Trophoblast cell (in vitro differentiated cells and primary cell): Measurements from ENCODE around the gene MIOX. TPM values are rescaled to one million over a fixed set of nuclear protein-coding genes. Genes with fewer than 3 reads are reported as not detected.

Experiments
- DNase-seq, 2 donors: peaks; one replicate each; pipeline ENCODE4 v3.0.0-alpha.2; 2016
- H2AFZ ChIP-seq: 2 replicates; pipeline ENCODE4 v1.6.1; 2013; ENCODE audit warnings: low read length, moderate library complexity, mild to moderate bottlenecking; ENCODE audit not compliant: insufficient read depth, poor library complexity
- H2AK5ac ChIP-seq: 2 replicates; pipeline ENCODE4 v1.6.1; 2013; ENCODE audit warnings: mild to moderate bottlenecking, low read length
- H2BK120ac ChIP-seq: 2 replicates; pipeline ENCODE4 v1.6.1; 2013; ENCODE audit warnings: low read length, mild to moderate bottlenecking, moderate library complexity; ENCODE audit not compliant: insufficient read depth, poor library complexity
- H2BK12ac ChIP-seq: 2 replicates; pipeline ENCODE4 v1.6.1; 2013; ENCODE audit warnings: mild to moderate bottlenecking, low read length, moderate library complexity
- H2BK5ac ChIP-seq: 2 replicates; pipeline ENCODE4 v1.6.1; 2013; ENCODE audit warnings: low read length, low read depth, moderate library complexity, mild to moderate bottlenecking; ENCODE audit not compliant: poor library complexity
- H3K14ac ChIP-seq: 2 replicates; pipeline ENCODE4 v1.6.1; 2013; ENCODE audit warnings: mild to moderate bottlenecking, low read length
- H3K18ac ChIP-seq: 2 replicates; pipeline ENCODE4 v1.6.1; 2013; ENCODE audit warnings: mild to moderate bottlenecking, low read length
- H3K23ac ChIP-seq: 2 replicates; pipeline ENCODE4 v1.6.1; 2013; ENCODE audit warnings: low read length
- H3K27ac ChIP-seq: 2 replicates; pipeline ENCODE4 v1.5.1; 2013; ENCODE audit warnings: low read depth, mild to moderate bottlenecking, inconsistent platforms, low read length, moderate library complexity
- H3K27me3 ChIP-seq: 2 replicates; pipeline ENCODE4 v1.6.1; 2013; ENCODE audit warnings: inconsistent platforms, mild to moderate bottlenecking, low read length, moderate library complexity; ENCODE audit not compliant: insufficient read depth
- H3K36me3 ChIP-seq, 2 experiments: 1 replicate in 1 of 2; 2 replicates in 1 of 2; pipeline ENCODE4 v1.6.1; 2013; ENCODE audit warnings: low read length in 2 of 2, mild to moderate bottlenecking in 2 of 2, moderate library complexity in 1 of 2; ENCODE audit not compliant: insufficient read depth in 2 of 2, control insufficient read depth in 1 of 2
- H3K4ac ChIP-seq: 2 replicates; pipeline ENCODE4 v1.6.1; 2013; ENCODE audit warnings: low read depth, mild to moderate bottlenecking, low read length, moderate library complexity
- H3K4me1 ChIP-seq, 2 experiments: 1 replicate in 1 of 2; 2 replicates in 1 of 2; pipeline ENCODE4 v1.6.1; 2013; ENCODE audit warnings: low read length in 2 of 2, mild to moderate bottlenecking in 2 of 2, moderate library complexity in 1 of 2; ENCODE audit not compliant: insufficient read depth in 2 of 2, control insufficient read depth in 1 of 2
- H3K4me2 ChIP-seq: 2 replicates; pipeline ENCODE4 v1.6.1; 2013; ENCODE audit warnings: inconsistent platforms, mild to moderate bottlenecking, low read length, moderate library complexity
- H3K4me3 ChIP-seq: 2 replicates; pipeline ENCODE4 v1.5.1; 2013; ENCODE audit warnings: mild to moderate bottlenecking, low read depth, low read length, inconsistent platforms
- H3K79me1 ChIP-seq: one replicate; pipeline ENCODE4 v1.6.1; 2013; ENCODE audit warnings: low read length
- H3K79me2 ChIP-seq: 2 replicates; pipeline ENCODE4 v1.6.1; 2013; ENCODE audit warnings: low read length, mild to moderate bottlenecking; ENCODE audit not compliant: control insufficient read depth, insufficient read depth, poor library complexity
- H3K9ac ChIP-seq: 2 replicates; pipeline ENCODE4 v1.6.1; 2013; ENCODE audit warnings: mild to moderate bottlenecking, low read length
- H3K9me3 ChIP-seq: 2 replicates; pipeline ENCODE4 v1.6.1; 2013; ENCODE audit warnings: low read depth, mild to moderate bottlenecking, control low read depth, inconsistent platforms, low read length; ENCODE audit not compliant: insufficient read depth
- H4K12ac ChIP-seq: 2 replicates; pipeline ENCODE4 v1.6.1; 2013; ENCODE audit warnings: low read depth, mild to moderate bottlenecking, low read length, moderate library complexity
- H4K8ac ChIP-seq: 2 replicates; pipeline ENCODE4 v1.6.1; 2013; ENCODE audit warnings: low read depth, mild to moderate bottlenecking, low read length, moderate library complexity
- H4K91ac ChIP-seq: one replicate; pipeline ENCODE4 v1.6.1; 2013; ENCODE audit warnings: low read depth, mild to moderate bottlenecking, low read length, moderate library complexity
- WGBS: extraction: QIAGEN DNeasy Blood & Tissue Kit; methylation state at CpG from one replicate; pipeline ENCODE4 v1.1.7; 2013; ENCODE audit warnings: missing lambda C conversion rate; ENCODE audit not compliant: insufficient read length, insufficient coverage; ENCODE audit errors: extremely low coverage; 5-methylcytosine and 5-hydroxymethylcytosine counted together
- polyA plus RNA-seq: library from polyadenylated mRNA; stranded (reverse); fragments of 200-250 nt; gene quantifications from 2 replicates; pipeline ENCODE4 v1.2.3, GENCODE V29; 2013

MIOX gene
- 1.1 and 1.2 TPM in 2 replicates for polyA plus RNA-seq

GRCh38 chr22:50486561-50487289, at the start of gene MIOX:
Gene MIOX (plus strand): TSS chr22:50486859. CDS start chr22:50486898, 39 bp downstream.
- no CpG with 5 or more reads among the region's 23 CpGs for WGBS
- H2AFZ ChIP-seq: no peak within 1 kb of the TSS

GRCh38 chr22:50437511-50438304, 49.0 kb upstream of the MIOX start:
- Histone ChIP-seq H2BK5ac (no peak overlapping the region), H2BK12ac (no peak overlapping the region), H2BK120ac (no peak overlapping the region), H3K27ac (no peak overlapping the region), H3K4me1 (no peaks in the 10 kb centered on the region), H3K4me3 (no peak overlapping the region), H3K4me2 (no peak overlapping the region), H3K4ac (no peak overlapping the region), H2AFZ (no peak overlapping the region), H3K23ac (no peak overlapping the region), H3K14ac (no peak overlapping the region), H3K27me3 (no peaks in the 10 kb centered on the region), H4K91ac (no peak overlapping the region), H3K79me2 (no peaks in the 10 kb centered on the region), H2AK5ac (no peak overlapping the region), H3K9ac (no peak overlapping the region), H3K79me1 (no peaks in the 10 kb centered on the region), H4K8ac (no peak overlapping the region), H3K9me3 (no peaks in the 10 kb centered on the region), H3K18ac (no peak overlapping the region), H4K12ac (no peak overlapping the region), H3K36me3 (peaks cover 76 to 78% of the 10 kb centered on the region in 2 experiments)
- DNase-seq: no peak
- WGBS: no CpG with 5 or more reads among the region's 36 CpGs

More at GRCh38 chr22:50486561-50487289, at the start of gene MIOX:
- no peak within 1 kb of the TSS for H2BK5ac ChIP-seq
- H4K8ac ChIP-seq: no peak within 1 kb of the TSS
- H2BK12ac ChIP-seq: no peak within 1 kb of the TSS
- no peak within 1 kb of the TSS for H2BK120ac ChIP-seq
- no peak within 1 kb of the TSS for H3K9ac ChIP-seq
- H4K91ac ChIP-seq: no peak within 1 kb of the TSS
- H3K23ac ChIP-seq: no peak within 1 kb of the TSS
- no peak within 1 kb of the TSS for H3K4me3 ChIP-seq
- H3K14ac ChIP-seq: no peak within 1 kb of the TSS
- peak; percentile 72 to 75 for DNase-seq
- no peak within 1 kb of the TSS for H3K4ac ChIP-seq
- H3K27me3 ChIP-seq: peaks cover 3% of the 10 kb centered on the region
- no peaks in the 10 kb centered on the region for H3K4me1 ChIP-seq
- H3K18ac ChIP-seq: no peak within 1 kb of the TSS
- H2AK5ac ChIP-seq: no peak within 1 kb of the TSS
- H4K12ac ChIP-seq: no peak within 1 kb of the TSS
- no peaks in the 10 kb centered on the region for H3K9me3 ChIP-seq
- no peaks in the 10 kb centered on the region for H3K79me2 ChIP-seq
- no peak within 1 kb of the TSS for H3K4me2 ChIP-seq
- H3K79me1 ChIP-seq: peaks cover 2% of the 10 kb centered on the region
- H3K36me3 ChIP-seq: no peaks in the 10 kb centered on the region
- no peak within 1 kb of the TSS for H3K27ac ChIP-seq

GRCh38 chr22:50438305-50439275, 48.1 kb upstream of the MIOX start:
- H2AFZ ChIP-seq: no peak overlapping the region
- H3K23ac ChIP-seq: no peak overlapping the region
- peaks cover 76 to 80% of the 10 kb centered on the region in 2 experiments for H3K36me3 ChIP-seq
- H3K18ac ChIP-seq: no peak overlapping the region
- WGBS: no CpG with 5 or more reads among the region's 34 CpGs
- no peak overlapping the region for H4K12ac ChIP-seq
- H3K4me2 ChIP-seq: no peak overlapping the region
- H3K27ac ChIP-seq: no peak overlapping the region
- no peak overlapping the region for H3K4me3 ChIP-seq
- DNase-seq: no peak
- no peak overlapping the region for H2BK12ac ChIP-seq
- H4K8ac ChIP-seq: no peak overlapping the region
- H3K27me3 ChIP-seq: no peaks in the 10 kb centered on the region
- no peak overlapping the region for H2BK120ac ChIP-seq
- no peak overlapping the region for H3K9ac ChIP-seq
- H2AK5ac ChIP-seq: no peak overlapping the region
- H3K9me3 ChIP-seq: no peaks in the 10 kb centered on the region
- no peaks in the 10 kb centered on the region for H3K4me1 ChIP-seq
- H3K79me1 ChIP-seq: no peaks in the 10 kb centered on the region
- no peak overlapping the region for H3K4ac ChIP-seq
- no peak overlapping the region for H2BK5ac ChIP-seq
- no peak overlapping the region for H4K91ac ChIP-seq
- no peaks in the 10 kb centered on the region for H3K79me2 ChIP-seq
- no peak overlapping the region for H3K14ac ChIP-seq

GRCh38 chr22:50439314-50439870, 47.3 kb upstream of the MIOX start:
- Histone ChIP-seq H3K9me3 (no peaks in the 10 kb centered on the region), H3K9ac (no peak overlapping the region), H4K8ac (no peak overlapping the region), H3K18ac (no peak overlapping the region), H2BK120ac (no peak overlapping the region), H2AK5ac (no peak overlapping the region), H2BK5ac (no peak overlapping the region), H3K14ac (no peak overlapping the region), H3K27ac (no peak overlapping the region), H3K4me2 (no peak overlapping the region), H3K27me3 (no peaks in the 10 kb centered on the region), H2BK12ac (no peak overlapping the region), H4K12ac (no peak overlapping the region), H2AFZ (no peak overlapping the region), H3K79me2 (no peaks in the 10 kb centered on the region), H4K91ac (no peak overlapping the region), H3K4ac (no peak overlapping the region), H3K4me1 (no peaks in the 10 kb centered on the region), H3K79me1 (no peaks in the 10 kb centered on the region), H3K36me3 (peaks cover 81 to 85% of the 10 kb centered on the region in 2 experiments), H3K23ac (no peak overlapping the region), H3K4me3 (no peak overlapping the region)
- no peak for DNase-seq
- no CpG with 5 or more reads among the region's 17 CpGs for WGBS
